AG09319 (cell line): ENCODE results near the gene WDR73.

Source experiments
- DNase-seq: peaks from one replicate; pipeline ENCODE4 v3.0.0-alpha.2; 2010; ENCODE audit warnings: low read depth; ENCODE audit errors: extremely low read depth
- TF ChIP-seq, protein P1 (sequence below): IDR thresholded peaks from 2 replicates; pipeline ENCODE4 v1.5.1; 2011; ENCODE audit warnings: low read depth, mild to moderate bottlenecking, inconsistent platforms, low read length, moderate library complexity

The WDR73 gene

DNA sequence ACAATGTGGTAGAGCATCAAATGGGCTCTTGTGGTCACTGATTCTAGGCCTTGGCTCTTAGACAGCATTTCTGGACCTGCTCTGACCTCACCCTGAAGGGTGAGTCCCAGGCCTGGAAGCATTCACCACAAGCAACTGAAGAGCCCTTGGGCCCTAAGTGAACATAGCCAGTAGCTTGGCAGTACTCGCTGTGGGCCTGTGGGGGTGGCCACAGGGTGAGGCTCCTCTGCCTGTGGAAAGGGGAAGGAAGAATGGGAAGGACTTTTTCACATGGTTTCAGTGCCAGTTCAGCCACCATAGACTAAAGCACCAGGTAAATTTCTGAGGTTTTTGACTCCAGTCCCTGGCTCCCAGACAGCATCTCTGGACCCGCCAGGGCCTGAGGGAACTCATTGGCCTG is 58.4 kb downstream of the WDR73 start:
- DNase-seq, result no peak
- TF ChIP-seq, protein P1, sequence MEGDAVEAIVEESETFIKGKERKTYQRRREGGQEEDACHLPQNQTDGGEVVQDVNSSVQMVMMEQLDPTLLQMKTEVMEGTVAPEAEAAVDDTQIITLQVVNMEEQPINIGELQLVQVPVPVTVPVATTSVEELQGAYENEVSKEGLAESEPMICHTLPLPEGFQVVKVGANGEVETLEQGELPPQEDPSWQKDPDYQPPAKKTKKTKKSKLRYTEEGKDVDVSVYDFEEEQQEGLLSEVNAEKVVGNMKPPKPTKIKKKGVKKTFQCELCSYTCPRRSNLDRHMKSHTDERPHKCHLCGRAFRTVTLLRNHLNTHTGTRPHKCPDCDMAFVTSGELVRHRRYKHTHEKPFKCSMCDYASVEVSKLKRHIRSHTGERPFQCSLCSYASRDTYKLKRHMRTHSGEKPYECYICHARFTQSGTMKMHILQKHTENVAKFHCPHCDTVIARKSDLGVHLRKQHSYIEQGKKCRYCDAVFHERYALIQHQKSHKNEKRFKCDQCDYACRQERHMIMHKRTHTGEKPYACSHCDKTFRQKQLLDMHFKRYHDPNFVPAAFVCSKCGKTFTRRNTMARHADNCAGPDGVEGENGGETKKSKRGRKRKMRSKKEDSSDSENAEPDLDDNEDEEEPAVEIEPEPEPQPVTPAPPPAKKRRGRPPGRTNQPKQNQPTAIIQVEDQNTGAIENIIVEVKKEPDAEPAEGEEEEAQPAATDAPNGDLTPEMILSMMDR, result no peak

DNA sequence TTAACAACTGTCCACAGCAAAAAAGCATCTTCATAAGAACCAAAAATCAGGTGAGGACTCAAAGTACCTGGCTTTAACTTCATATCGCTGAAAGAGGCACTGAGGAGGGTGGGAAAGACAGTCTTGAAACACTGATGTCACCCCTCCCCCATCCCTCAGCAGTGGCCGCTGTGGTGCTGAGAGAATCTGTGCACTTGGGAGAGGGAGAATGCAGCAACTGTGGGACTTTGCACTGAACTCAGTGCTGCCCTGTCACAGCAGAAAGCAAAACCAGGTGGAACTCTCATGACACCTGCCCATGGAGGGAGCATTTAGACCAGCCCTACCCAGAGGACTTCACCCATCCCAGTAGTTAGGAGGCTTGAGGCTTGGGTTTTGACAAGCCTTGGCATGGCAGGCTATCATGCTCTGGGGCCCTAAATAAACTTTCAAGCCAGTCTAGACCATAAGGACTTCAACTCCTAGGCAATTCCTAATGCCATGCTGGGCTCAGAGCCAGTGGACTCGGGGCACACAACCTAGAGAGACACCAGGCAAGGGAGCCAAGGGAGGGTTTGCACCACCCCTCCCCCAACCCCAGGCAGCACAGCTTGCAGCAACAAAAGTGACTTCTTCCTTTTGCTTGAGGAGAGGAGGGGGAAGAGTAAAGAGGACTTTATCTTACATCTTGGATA is 59.3 kb downstream of the WDR73 start:
- DNase-seq, result no peak
- TF ChIP-seq, protein P1, result no peak

DNA sequence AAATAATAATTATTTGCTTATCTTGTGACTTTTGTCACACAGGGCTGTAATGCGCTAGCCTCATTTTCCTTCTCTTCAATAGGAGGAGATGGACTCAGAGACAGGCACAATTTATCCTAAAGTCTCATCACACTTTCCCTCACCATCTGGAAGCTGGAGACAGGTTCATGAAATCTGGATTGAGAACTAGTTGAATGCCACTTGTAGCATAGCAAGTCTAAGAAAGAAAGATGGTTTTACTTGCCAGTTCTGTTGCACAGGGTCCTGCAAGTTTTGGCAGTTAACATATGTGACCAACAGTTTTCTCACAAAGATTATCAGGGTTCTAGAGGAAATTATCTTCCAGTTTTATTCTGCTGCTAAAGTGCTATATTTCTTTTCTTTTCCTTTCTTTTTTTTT is 62.3 kb downstream of the WDR73 start:
- DNase-seq, result no peak
- TF ChIP-seq, protein P1, result no peak

DNA sequence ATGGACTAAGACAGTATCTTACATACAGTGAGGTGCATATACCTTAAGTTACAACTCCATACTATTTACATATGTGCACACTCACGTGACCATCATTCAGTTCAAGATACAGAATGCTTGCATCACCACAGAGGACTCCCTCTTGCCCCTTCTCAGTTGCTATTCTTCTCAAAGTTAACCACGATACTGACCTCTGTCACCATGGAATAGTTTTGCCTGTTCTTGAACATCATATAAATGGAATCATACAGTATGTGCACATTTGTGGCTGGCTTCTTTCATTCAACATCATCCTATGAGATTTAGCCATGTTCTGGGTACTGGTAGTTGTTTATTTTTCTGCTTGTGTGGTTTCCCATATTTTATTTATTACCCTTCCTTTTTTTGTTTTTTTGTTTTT is 63.7 kb downstream of the WDR73 start:
- no peak for DNase-seq

More for the DNA sequence above, 63.7 kb downstream of the WDR73 start:
- TF ChIP-seq, protein P1, result no peak
